Smooth muscle cell (in vitro differentiated cells): ENCODE measurements around the gene LNPK. TPM values are rescaled to one million over a fixed set of nuclear protein-coding genes. Genes with fewer than 3 reads are reported as not detected.

Source experiments
- DNase-seq: peaks from one replicate; lab custom pipeline; 2025; ENCODE audit not compliant: unreplicated experiment; lab: John Stamatoyannopoulos, UW
- H2AFZ ChIP-seq: fragments of 200-600 bp; sonication (generic); 2 replicates; pipeline ENCODE4 v1.6.0; 2016; ENCODE audit warnings: antibody characterized with exemption, low read depth, mild to moderate bottlenecking
- H3F3A ChIP-seq: fragments of 200-600 bp; sonication (generic); 2 replicates; pipeline ENCODE4 v1.6.0; 2017; ENCODE audit warnings: antibody characterized with exemption, low read depth
- H3K27ac ChIP-seq: fragments of 200-600 bp; sonication (generic); 2 replicates; pipeline ENCODE4 v1.5.1; 2016; ENCODE audit warnings: low read depth, mild to moderate bottlenecking
- H3K27me3 ChIP-seq: fragments of 200-600 bp; sonication (generic); 2 replicates; pipeline ENCODE4 v1.6.1; 2016; ENCODE audit warnings: low read depth, mild to moderate bottlenecking
- H3K36me3 ChIP-seq: fragments of 200-600 bp; sonication (generic); 2 replicates; pipeline ENCODE4 v1.5.1; 2016; ENCODE audit warnings: low read depth
- H3K4me1 ChIP-seq: fragments of 200-600 bp; sonication (generic); 2 replicates; pipeline ENCODE4 v1.5.1; 2016; ENCODE audit warnings: low read depth
- H3K4me2 ChIP-seq: fragments of 200-600 bp; sonication (generic); 2 replicates; pipeline ENCODE4 v1.6.0; 2016; ENCODE audit warnings: mild to moderate bottlenecking
- H3K4me3 ChIP-seq: fragments of 200-600 bp; sonication (generic); 2 replicates; pipeline ENCODE4 v1.5.1; 2016; ENCODE audit warnings: mild to moderate bottlenecking
- H3K79me2 ChIP-seq: fragments of 200-600 bp; sonication (generic); 2 replicates; pipeline ENCODE4 v1.6.0; 2016; ENCODE audit warnings: low read depth, mild to moderate bottlenecking
- H3K9ac ChIP-seq: fragments of 200-600 bp; sonication (generic); 2 replicates; pipeline ENCODE4 v1.6.0; 2016; ENCODE audit warnings: low read depth
- H3K9me3 ChIP-seq: fragments of 200-600 bp; sonication (generic); replicated peaks from 2 replicates; pipeline ENCODE4 v1.5.1; 2016; ENCODE audit warnings: low read depth
- H4K20me1 ChIP-seq: fragments of 200-600 bp; sonication (generic); 2 replicates; pipeline ENCODE4 v1.6.0; 2016; ENCODE audit warnings: low read depth
- CTCF ChIP-seq: fragments of 200-600 bp; sonication (generic); IDR thresholded peaks from 2 replicates; pipeline ENCODE4 v1.5.1; 2017; ENCODE audit warnings: borderline replicate concordance, mild to moderate bottlenecking, antibody characterized with exemption; ENCODE audit not compliant: insufficient read depth, poor library complexity, severe bottlenecking
- WGBS: methylation state at CpG from one replicate; pipeline ENCODE4 v1.1.7; 2016; ENCODE audit warnings: low lambda C conversion rate; 5-methylcytosine and 5-hydroxymethylcytosine counted together
- polyA plus RNA-seq: library from polyadenylated mRNA; unstranded; fragments of >200 nt; fragmentation: Nextera tagmentation; extraction: Ambion mirVana; gene quantifications from 2 replicates; pipeline ENCODE4 v1.2.1, GENCODE V29; 2016
- total RNA-seq: library from RNA; depleted of rRNA; stranded (reverse); fragments of >200 nt; gene quantifications from 2 replicates; pipeline ENCODE4 v1.2.3, GENCODE V29; 2014

The LNPK gene
- total and polyA plus RNA-seq, 2 experiments from 2014 or later = 14.4 to 38.5 TPM

GRCh38 chr2:176004934-176005333, 2.9 kb upstream of the LNPK start:
- Histone ChIP-seq H3K4me2 (no peak overlapping the region), H2AFZ (no peak overlapping the region), H4K20me1 (peaks cover 8% of the 10 kb centered on the region), H3K4me1 (peaks cover 19% of the 10 kb centered on the region), H3K9ac (no peak overlapping the region), H3K9me3 (no peaks in the 10 kb centered on the region), H3K27me3 (no peaks in the 10 kb centered on the region), H3K4me3 (no peak overlapping the region), H3K36me3 (no peaks in the 10 kb centered on the region), H3F3A (peaks cover 12% of the 10 kb centered on the region), H3K27ac (no peak overlapping the region), H3K79me2 (peaks cover 13% of the 10 kb centered on the region)
- no peak for TF ChIP-seq CTCF
- 43% methylated on average over 1 of the region's 1 CpG for WGBS
- DNase-seq = no peak

GRCh38 chr2:176003958-176004357, 1.9 kb upstream of the LNPK start:
- DNase-seq = no peak
- H3K9me3 ChIP-seq = no peaks in the 10 kb centered on the region
- H3K4me1 ChIP-seq = peaks cover 19% of the 10 kb centered on the region
- peak overlapping the region; percentile 88 for H3K4me3 ChIP-seq
- H3K27ac ChIP-seq = no peak overlapping the region
- H3F3A ChIP-seq = peaks cover 12% of the 10 kb centered on the region
- H3K27me3 ChIP-seq = no peaks in the 10 kb centered on the region
- peaks cover 21% of the 10 kb centered on the region for H3K79me2 ChIP-seq
- no peak overlapping the region for H3K4me2 ChIP-seq
- WGBS = 78% methylated on average over 5 of the region's 5 CpGs
- TF ChIP-seq CTCF = no peak
- H3K36me3 ChIP-seq = no peaks in the 10 kb centered on the region
- no peak overlapping the region for H3K9ac ChIP-seq
- peaks cover 15% of the 10 kb centered on the region for H4K20me1 ChIP-seq
- H2AFZ ChIP-seq = no peak overlapping the region

GRCh38 chr2:176002688-176003210, 682 bp upstream of the LNPK start:
- Histone ChIP-seq H3K9ac (peak overlapping the region; percentile 57), H3F3A (peaks cover 12% of the 10 kb centered on the region), H3K4me3 (peak overlapping the region; percentile 88), H3K4me1 (peaks cover 19% of the 10 kb centered on the region), H4K20me1 (peaks cover 28% of the 10 kb centered on the region), H2AFZ (peak overlapping the region; percentile 95), H3K27ac (peak overlapping the region; percentile 34), H3K4me2 (peak overlapping the region; percentile 97), H3K79me2 (peaks cover 32% of the 10 kb centered on the region), H3K27me3 (no peaks in the 10 kb centered on the region), H3K36me3 (no peaks in the 10 kb centered on the region), H3K9me3 (no peaks in the 10 kb centered on the region)
- no peak for DNase-seq
- TF ChIP-seq CTCF = no peak
- WGBS = 40% methylated on average over 14 of the region's 14 CpGs

GRCh38 chr2:176001281-176001915, 669 bp downstream of the LNPK start:
- peak; percentile 22 for DNase-seq
- H3K9me3 ChIP-seq = no peaks in the 10 kb centered on the region
- H3K4me1 ChIP-seq = peaks cover 19% of the 10 kb centered on the region
- H3K4me2 ChIP-seq = peak overlapping the region; percentile 97
- peaks cover 12% of the 10 kb centered on the region for H3F3A ChIP-seq
- no peaks in the 10 kb centered on the region for H3K27me3 ChIP-seq
- WGBS = under 1% methylated on average over 21 of the region's 21 CpGs
- H3K4me3 ChIP-seq = peak overlapping the region; percentile 88
- peak overlapping the region; percentile 75 for H3K27ac ChIP-seq
- H3K9ac ChIP-seq = peak overlapping the region; percentile 70
- peak overlapping the region; percentile 95 for H2AFZ ChIP-seq
- no peaks in the 10 kb centered on the region for H3K36me3 ChIP-seq
- TF ChIP-seq CTCF = no peak
- H3K79me2 ChIP-seq = peaks cover 40% of the 10 kb centered on the region
- peaks cover 41% of the 10 kb centered on the region for H4K20me1 ChIP-seq
